Measurements from ENCODE around the gene HYDIN.
"Not testable (repeated sequence)": the region's sequence is repeated elsewhere in the genome, so short reads cannot be mapped to it uniquely, and the experiment has no call there.

Gene HYDIN

DNA sequence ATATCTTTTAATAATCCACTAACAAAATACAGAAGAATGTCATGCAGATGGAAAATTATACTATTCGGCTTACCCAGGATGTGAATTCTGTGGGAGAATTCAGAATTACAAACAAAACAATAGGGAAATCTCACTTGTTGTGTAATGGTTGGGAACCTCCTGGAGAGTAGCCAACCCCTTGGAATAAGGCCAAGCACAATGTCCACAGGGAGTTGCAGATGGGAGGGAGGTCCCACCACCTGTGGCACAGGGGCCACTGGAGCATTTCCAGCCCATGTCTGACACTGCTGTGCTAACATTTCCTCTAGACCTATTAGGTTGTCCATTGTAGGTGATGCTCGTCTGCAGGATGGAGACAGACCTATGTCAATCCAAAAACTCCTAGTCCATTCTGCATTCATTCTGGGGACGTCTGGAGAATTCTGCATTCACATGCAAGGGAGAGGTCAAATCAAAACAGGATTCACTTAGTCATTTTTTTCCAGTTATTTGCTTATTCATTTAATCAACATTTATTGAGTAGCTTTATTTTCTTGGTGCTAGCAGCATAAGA, 120.8 kb downstream of the HYDIN start:
- DNase-seq (ENCODE audit: low read depth in 2 of 2) = not testable (repeated sequence)

DNA sequence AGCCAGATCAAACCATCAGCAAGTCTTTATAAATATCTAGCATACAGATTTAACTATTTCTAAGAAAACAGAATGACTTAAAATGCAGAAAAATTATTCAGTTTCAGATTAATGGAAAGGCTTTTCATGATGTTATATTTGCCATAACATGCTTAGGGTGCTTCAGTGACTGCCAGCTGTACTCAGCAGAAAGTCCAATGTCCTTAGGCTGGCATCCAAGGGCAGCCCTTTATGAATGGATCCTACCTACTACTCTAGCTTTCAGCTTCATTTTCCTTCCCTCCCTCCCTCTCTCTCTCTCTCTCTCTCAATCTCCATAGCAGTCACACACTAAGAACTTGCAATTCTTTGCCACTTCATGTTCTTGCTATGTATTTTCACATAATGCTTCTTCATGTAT, 124.6 kb downstream of the HYDIN start:
- not testable (repeated sequence) for DNase-seq (ENCODE audit: low read depth in 2 of 2)

DNA sequence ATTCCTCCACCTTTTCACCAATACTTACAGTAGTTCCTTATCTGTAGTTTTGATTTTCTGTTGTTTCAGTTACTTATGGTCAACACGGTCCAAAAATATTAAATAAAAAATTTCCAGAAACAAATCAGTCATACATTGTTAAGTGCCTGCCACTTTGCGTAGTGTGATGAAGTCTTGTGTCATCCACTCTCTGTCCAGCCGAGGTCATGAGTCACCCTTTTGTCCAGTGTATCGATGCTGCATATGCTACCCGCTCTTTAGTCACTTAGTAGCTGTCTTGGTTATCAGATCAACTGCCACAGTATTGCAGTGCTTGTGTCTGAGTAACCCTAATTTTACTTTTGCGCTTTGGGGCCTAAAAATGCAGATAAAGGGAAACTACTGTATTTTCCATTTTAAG, 146.9 kb downstream of the HYDIN start:
- not testable (repeated sequence) for DNase-seq (ENCODE audit: low read depth in 2 of 2)

DNA sequence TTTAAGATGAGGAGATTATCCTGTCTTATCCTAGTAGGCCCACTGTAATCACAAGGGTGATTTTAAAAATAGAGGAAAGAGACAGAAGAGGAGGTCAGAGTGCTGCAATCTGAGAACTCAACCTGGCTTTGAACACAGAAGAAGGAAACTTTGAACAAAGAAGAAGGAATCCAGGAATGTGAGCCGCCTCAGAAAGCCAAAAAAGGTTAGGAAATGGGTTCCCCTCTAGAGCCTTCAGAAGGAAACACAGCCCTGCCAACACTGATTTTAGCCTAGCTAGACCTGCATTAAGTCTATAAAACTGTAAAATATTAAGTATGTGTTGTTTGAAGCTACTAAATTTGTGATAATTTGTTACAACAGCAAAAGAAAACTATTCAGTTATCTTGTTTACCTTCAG, 149.7 kb downstream of the HYDIN start:
- not testable (repeated sequence) for DNase-seq (ENCODE audit: low read depth in 2 of 2)

DNA sequence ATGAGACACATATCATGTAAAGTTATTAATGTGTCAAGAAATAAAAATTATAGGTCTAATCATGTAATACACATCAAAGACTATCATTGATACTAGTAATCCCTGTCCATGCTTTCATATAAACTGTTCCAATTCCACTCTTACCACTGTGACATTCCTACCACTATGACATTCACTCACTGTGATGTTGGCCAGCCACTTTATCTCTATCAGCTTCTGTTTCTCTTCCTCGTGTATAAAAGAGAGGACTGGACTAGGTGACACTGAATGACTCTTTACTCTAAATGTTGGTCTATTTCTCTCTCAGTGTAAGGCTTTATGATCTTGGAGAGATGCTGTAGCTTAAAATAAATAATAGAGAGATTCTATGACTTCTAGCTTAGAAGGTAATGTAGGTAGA, 150.3 kb downstream of the HYDIN start:
- not testable (repeated sequence) for DNase-seq (ENCODE audit: low read depth in 2 of 2)

DNA sequence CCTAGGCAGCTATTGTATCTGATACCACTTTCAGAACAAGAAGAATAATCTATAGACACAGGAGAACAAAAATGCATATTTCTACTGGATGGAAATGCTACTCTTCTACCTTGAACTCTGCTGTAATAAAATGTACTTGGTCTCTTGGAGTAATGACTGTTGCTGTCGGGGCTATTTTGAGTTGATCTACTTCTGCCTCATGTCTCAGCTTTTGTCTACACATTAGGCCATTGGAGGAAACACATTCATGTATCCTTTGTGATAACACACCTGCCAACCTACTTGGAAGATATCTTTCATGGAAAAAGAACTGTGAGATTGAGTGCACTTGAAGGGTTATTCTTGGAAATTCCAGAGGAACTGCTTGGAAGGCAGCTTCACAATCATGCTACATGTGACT, 159.9 kb downstream of the HYDIN start:
- DNase-seq (ENCODE audit: low read depth in 2 of 2) = not testable (repeated sequence)

DNA sequence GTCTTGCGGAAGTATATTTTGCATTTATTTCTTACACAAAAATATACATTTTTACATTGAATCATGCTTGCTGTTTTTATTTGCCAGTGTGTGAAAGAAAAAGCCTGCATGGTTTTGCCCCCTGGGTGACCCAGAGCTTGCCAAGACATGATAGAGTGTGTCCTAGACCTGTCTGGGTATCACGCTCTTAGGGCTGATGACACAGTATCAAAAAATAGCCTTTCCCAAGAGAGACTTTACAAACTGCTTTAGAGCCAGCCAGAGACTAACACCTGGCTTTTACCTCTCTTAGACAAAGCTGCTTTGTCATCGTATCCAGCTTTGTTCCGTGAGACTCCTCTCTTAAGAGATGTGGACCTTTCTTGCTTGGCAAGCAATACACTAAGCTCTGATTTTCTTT, 160.7 kb downstream of the HYDIN start:
- not testable (repeated sequence) for DNase-seq (ENCODE audit: low read depth in 2 of 2)

DNA sequence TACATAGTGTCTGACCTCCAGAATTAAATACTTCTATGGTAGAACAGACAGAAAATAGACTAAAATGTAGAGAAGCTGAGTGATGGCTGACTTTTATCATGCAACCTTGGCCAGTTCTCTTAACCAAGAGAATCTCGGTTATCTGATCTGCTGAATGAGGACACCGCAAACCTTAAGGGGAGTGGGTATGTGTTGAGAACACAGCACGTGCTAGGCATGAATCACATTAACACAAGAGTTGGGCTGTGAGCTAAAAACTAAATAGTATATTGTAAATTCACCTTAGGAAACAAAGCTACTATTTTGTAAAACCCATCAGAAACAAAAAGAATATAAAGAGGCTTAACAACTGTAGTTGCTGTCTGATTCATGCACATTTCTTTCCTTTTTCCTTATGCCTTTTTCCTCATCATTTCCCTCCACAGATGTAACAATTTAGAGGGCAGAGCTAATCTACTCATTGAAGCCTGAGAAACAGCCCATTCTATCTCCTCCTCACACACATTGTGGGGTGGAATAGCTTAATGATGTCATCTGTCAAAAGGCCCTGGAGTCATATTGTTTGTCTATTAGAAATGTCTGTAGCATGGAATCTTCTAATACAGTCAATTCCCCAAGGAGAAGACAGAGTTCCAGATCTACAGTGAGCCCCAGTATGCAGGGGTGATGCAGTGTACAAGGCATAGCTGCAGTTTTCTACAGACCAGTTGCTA, 176.5 kb downstream of the HYDIN start:
- not testable (repeated sequence) for DNase-seq (ENCODE audit: low read depth in 2 of 2)

DNA sequence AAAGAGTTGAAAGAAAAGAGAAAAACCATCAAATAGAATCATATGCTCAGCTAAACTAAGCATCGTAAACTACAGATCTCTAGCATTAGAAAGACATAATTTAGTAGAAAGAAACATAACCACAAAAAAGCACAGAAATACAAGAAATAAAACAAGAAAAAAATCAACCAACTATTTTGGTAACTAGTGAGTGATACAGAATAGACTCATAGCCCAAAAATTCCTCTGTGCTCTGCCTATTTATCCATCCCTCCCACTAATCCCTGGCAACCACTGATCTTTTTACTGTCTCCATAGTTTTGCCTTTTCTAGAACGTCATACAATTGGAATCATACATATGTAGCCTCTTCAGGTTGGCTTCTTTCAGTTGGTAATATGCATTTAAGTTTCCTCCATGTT, 180.2 kb downstream of the HYDIN start:
- DNase-seq (ENCODE audit: low read depth in 2 of 2) = not testable (repeated sequence)

DNA sequence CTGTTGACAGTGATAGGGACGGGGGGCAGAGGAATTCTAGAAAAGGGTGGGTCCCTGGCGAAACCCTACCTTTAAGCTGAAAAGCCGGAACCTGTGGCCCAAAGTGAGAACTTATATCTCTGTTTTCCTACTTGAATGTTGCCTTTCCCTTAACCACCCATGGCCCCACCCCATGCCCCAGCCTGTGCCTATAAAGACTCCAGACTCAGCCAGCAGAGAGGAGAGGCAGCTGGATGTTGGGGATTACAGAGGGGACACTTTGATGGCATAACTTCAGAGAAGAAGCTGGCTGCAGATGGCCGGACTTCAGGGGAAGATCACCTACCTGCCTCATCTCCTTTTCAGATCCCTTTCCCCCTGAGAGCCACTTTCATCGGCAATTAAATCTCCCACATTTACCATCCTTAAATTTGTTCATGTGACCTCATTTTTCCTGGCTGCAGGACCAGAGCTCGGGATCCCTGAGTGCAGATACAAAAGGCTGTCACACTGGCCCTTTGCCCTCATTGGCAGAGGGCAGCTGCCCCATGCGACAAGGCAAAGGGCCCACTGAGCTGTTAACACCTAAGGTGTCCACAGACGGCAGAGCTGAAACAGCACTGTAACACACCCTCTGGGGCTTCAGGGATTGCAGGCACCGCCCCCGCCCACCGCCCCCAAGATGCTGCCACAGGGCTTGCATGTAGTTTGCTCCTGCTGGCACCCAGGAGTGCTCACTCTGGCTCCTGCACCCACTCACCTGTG, 191.0 kb downstream of the HYDIN start:
- not testable (repeated sequence) for DNase-seq (ENCODE audit: low read depth in 2 of 2)

DNA sequence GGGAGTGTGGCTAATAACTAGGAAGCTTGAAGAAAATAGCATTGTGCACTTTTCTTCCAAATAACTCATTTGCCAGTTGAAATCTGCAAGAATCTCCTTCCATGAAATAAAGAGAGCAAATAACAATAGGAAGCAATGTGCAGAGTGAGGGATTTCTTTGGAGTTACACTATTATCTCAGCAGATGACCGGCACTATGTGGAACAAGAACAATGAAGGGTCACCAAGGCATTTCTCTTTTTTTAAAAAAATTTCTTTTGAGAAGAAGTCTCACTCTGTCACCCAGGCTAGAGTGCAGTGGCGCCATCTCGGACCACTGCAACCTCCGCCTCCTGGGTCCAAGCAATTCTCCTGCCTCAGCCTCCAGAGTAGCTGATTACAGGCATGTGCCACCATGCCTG, 192.1 kb downstream of the HYDIN start:
- not testable (repeated sequence) for DNase-seq (ENCODE audit: low read depth in 2 of 2)

DNA sequence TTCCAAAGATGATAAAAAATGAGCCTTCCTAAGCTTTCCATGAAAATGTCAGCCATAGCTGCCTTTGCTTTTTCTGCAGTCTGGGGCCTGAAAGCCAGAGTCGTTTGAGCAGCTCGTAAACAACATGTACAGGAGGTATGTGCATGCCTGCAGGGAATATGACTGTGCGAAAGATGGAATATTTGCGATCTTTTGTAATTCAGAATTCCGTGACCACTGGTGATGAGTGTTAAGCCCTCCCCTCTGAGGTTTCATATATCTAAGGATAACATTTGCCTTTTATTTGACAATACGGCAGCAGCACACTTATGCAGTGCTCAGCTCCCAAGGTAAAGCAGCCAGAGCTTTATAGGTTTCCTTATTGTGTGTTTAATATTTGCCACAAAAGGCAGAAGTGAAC, 192.5 kb downstream of the HYDIN start:
- not testable (repeated sequence) for DNase-seq (ENCODE audit: low read depth in 2 of 2)

DNA sequence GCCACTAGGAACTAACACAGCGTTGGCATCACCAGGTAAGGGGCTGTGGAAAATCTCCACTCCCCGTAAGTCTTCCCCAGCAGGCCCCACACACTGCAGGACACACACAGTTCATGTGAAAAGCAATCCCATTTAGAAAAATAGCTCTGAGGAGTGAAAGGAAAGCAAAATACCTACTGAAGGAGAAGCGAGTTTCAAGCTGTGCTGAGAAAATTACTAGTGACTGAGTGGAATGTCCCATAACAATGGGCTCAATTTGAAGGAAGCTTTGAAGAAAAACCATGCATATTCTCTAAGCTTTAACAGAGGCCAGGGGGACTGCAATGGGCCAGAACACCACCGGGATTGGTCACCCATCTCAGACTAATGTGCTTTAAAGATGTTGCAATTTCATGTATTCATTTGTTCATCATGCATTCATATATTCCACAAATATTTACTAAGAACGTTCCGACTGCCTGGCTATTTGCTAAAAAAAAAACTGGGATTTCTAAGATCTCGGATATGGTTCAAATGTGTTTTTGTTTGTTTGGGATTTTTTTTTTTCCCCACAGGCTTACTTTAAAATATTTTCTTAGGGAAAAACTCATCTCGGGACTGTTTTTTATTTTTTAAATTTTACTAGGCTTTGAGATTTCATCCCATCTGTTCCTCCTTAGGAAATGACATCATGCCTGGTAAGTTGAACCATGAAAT, 202.3 kb downstream of the HYDIN start:
- not testable (repeated sequence) for DNase-seq (ENCODE audit: low read depth in 2 of 2)

DNA sequence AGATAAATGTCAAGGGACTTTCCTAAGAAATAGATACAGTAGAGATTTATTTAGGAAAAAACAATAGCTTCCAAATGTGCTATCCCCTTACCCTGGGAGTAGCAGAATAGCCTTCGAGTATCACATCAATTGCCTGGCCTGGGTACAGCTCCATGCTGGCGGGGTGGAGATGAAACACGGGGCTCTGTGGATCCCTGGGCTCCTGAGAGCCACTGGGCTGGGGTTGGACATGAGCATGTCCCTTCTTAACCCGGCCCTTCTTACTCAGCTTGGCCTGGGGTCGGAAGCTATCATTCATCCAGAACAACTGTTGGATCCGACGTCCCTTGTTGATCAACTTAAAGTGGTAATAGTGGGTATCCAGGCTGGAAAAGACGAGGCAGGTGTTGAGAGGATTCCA, 203.0 kb downstream of the HYDIN start:
- DNase-seq (ENCODE audit: low read depth in 2 of 2) = not testable (repeated sequence)

DNA sequence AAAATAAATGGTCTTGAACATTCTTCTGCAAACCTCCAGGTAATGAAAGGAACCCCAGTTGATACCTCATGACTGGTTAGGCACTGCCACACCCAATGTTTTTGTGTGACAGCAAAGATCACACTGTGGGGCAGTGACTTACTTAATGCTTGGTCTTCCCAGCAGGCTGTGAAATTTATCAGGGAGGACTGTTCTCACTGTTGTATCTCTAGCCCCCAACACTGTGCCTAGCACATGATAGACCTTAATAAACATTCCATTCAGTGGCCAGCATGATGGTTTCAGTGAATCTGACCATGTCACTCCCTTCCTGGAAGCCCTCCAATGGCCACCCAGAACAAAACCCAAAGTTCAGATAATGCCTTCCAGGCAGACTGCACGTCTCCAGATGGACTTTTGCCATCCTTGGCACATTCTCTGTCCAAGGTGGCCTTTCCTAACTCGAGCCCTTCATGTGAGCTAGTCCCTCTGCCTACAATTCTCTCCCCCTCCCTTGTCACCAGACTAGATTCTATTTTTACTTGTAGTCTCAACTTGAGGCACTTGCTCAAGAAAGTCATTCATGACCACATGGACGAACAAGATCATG, 206.6 kb downstream of the HYDIN start:
- DNase-seq (ENCODE audit: low read depth in 2 of 2) = not testable (repeated sequence)

DNA sequence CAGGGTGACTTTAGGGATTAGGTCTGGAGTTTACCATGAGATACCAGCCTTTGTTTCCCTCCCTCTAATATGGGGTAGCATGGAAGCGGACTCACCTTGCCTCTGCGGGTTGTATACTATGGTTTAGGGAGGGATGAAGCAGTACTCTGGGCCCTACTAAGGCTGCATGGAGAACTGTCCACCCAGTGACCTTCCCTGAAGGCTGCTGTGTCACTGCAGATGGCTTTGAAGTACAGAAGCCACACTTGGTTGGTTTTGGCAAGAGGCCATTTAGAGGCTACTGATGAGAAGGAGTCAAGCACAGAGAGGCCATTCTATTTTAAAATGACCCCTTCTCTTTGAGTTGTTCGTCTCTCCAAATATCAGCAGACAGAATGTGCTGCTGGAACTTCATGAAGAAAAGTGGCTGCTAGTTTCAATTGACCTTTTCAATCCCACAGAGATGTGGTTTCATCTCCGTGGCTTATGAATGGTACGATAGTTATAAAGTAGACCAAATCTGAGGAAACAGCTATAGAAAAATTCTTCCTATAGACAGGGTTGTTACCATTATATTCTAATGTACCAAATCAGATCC, 208.5 kb downstream of the HYDIN start:
- DNase-seq (ENCODE audit: low read depth in 2 of 2) = not testable (repeated sequence)

DNA sequence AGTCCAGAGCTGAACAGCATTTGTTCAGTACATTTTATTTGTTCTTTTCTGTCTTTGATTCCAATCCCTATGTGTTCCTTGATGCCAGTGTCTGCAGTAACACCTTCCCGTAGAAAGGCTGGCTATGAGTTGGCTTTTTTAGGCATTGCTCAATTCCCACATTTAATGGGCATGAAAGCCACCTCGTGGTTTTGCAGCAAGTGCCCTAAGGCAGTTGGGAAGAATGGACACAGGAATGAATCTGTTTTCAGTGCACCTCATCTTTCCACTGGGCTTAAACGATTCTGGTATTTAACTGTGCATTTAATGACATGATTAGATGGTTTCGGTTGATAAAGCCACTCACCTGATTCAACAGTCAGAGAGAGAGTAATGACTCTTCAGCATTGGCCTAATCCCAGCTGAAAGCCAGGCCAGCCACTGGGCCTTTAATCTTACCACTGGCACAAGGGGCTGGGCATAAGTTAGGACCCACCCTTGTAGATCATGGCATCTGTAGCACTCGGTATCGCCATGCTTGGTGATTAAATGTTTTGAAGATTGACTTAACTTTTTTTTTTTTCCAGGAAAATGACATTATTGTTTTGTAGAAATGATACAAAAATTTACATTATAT, 211.3 kb downstream of the HYDIN start:
- DNase-seq (ENCODE audit: low read depth in 2 of 2) = not testable (repeated sequence)

DNA sequence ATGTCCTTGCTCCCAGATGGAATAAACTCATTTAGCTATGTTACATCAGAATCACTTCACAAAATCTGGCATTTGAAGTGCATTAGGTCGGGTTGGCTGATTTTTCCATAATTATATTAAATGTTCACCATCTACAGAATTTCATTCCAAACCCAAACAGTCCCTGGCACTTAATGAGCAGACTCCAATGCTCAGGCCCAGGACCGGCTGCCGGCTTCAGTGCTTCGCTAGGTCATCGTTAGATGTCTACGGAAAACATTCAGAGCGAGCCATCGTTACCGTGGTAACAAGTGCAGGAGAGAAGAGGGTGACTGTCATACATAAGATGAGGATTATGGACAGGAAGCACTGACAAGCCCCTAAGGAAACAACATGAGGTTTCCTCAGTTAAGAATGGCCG, 215.1 kb downstream of the HYDIN start:
- DNase-seq (ENCODE audit: low read depth in 2 of 2) = not testable (repeated sequence)

DNA sequence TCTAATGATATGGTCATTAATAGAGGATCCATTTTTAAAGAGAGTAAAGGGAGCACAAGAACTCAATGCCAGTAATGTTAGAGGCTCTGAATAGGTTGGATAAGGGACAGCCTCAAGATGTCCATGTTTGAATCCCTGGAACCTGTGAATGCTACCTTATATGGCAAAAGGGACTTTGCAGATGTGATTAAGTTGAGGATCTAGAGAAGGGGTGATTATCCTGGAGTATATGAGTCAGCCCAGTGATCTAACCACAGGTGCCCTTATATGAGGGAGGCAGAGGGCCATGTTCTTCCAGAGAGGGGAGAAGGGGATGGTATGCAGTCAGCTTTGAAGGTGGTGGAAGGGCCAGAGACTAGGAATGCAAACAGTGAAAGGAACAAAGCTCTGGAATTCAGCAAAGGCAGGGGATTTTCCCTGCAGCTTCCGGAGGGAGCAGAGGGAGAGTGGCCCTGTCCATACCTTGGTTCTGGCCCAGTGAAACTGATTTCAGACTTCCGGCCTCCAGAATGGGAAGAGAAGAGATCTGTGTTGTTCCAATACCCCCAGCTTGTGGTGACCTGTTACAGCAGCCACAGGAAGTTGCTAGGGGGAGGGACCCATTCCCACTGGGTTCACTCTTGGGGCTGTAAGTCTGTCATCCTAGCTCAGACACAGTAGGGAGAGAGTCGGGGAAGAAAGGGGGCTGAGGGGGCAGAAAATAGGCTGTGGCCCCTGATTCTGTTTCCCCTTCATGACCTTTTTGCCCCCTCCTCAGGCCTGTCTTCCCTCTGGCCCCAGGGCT, 220.9 kb downstream of the HYDIN start:
- DNase-seq (ENCODE audit: low read depth in 2 of 2) = not testable (repeated sequence)

DNA sequence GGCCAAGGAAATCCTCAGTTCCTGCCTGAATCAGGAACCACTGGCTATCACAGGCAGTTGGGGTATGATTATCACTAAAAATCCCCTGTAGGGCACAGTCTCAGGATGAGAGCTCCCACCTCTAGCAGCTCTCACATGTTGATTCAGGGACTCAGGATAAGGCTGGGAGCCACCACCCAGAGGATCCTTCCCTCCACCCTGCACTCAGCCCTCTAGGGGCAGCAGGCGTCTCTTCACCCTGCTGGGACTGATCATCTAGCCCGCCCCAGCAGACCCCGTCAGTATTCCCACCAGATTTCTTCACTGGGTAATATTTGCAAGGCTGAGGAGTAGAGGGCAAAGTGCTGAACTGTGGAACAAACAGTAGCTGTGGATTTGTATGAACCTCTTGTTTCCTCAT, 224.0 kb downstream of the HYDIN start:
- not testable (repeated sequence) for DNase-seq (ENCODE audit: low read depth in 2 of 2)

All from stimulated activated CD8-positive, alpha-beta memory T cell treated with anti-CD3 and anti-CD28 coated beads, Interleukin-7, amount 100 ng/mL, for 4 hours (primary cell).